GM12892 (cell line): ENCODE measurements around the gene ARHGEF4.

Experiments used
- DNase-seq: peaks from one replicate; pipeline ENCODE4 v3.0.0; 2011; ENCODE audit not compliant: insufficient read length
- FAIRE-seq: peaks from 2 replicates; lab custom pipeline; 2011; peaks lifted over from hg19 to GRCh38; lab: Jason Lieb, UNC
- POLR2A ChIP-seq: IDR thresholded peaks from 2 replicates; pipeline ENCODE4 v1.6.1; 2011; ENCODE audit warnings: low read depth, low read length, control low read depth
- POLR2AphosphoS5 ChIP-seq: IDR thresholded peaks from 2 replicates; pipeline ENCODE4 v1.6.1; 2011; ENCODE audit warnings: low read depth, low read length, control low read depth
- TAF1 ChIP-seq: IDR thresholded peaks from 2 replicates; pipeline ENCODE4 v1.6.1; 2011; ENCODE audit warnings: low read depth, mild to moderate bottlenecking, control low read depth, low read length, borderline replicate concordance

ARHGEF4 gene

GRCh38 chr2:130922417-130922816, 85.7 kb downstream of the ARHGEF4 start:
- FAIRE-seq (no peak), DNase-seq (no peak)

GRCh38 chr2:130928385-130928784, 91.7 kb downstream of the ARHGEF4 start:
- FAIRE-seq (no peak), DNase-seq (no peak)
- TF ChIP-seq POLR2A (no peak), POLR2AphosphoS5 (no peak), TAF1 (no peak)

More at GRCh38 chr2:130922417-130922816, 85.7 kb downstream of the ARHGEF4 start:
- no peak for TF ChIP-seq POLR2A
- no peak for TF ChIP-seq POLR2AphosphoS5
- TF ChIP-seq TAF1, result no peak

GRCh38 chr2:130930740-130931659, 94.3 kb downstream of the ARHGEF4 start:
- FAIRE-seq, result no peak
- DNase-seq, result no peak
- no peak for TF ChIP-seq POLR2A
- no peak for TF ChIP-seq TAF1
- TF ChIP-seq POLR2AphosphoS5, result no peak

- TF ChIP-seq TAF1 (no peak), POLR2AphosphoS5 (no peak), POLR2A (no peak)
- FAIRE-seq (no peak), DNase-seq (no peak)
Observed at GRCh38 chr2:130933501-130933900, 96.8 kb downstream of the ARHGEF4 start.

- DNase-seq (no peak), FAIRE-seq (no peak)
- TF ChIP-seq POLR2A (no peak), TAF1 (no peak), POLR2AphosphoS5 (no peak)
Observed at GRCh38 chr2:130936451-130936850, 99.7 kb downstream of the ARHGEF4 start.

GRCh38 chr2:130947967-130948366, 111.3 kb downstream of the ARHGEF4 start:
- DNase-seq, result no peak
- FAIRE-seq, result no peak
- TF ChIP-seq POLR2A, result no peak
- TF ChIP-seq TAF1, result no peak
- no peak for TF ChIP-seq POLR2AphosphoS5

- no peak for DNase-seq
- FAIRE-seq, result no peak
- no peak for TF ChIP-seq POLR2A
- TF ChIP-seq TAF1, result no peak
Observed at GRCh38 chr2:130949954-130950353, 113.2 kb downstream of the ARHGEF4 start.

- TF ChIP-seq POLR2AphosphoS5 (no peak), POLR2A (no peak), TAF1 (no peak)
- DNase-seq (no peak), FAIRE-seq (no peak)
Observed at GRCh38 chr2:130951018-130951417, 114.3 kb downstream of the ARHGEF4 start.

GRCh38 chr2:130954873-130955272, 118.2 kb downstream of the ARHGEF4 start:
- no peak for FAIRE-seq
- DNase-seq, result no peak
- TF ChIP-seq TAF1, result no peak
- TF ChIP-seq POLR2AphosphoS5, result no peak
- TF ChIP-seq POLR2A, result no peak

GRCh38 chr2:130957915-130958314, 121.2 kb downstream of the ARHGEF4 start:
- no peak for FAIRE-seq
- TF ChIP-seq POLR2AphosphoS5 (no peak), TAF1 (no peak), POLR2A (no peak)
- DNase-seq, result no peak

- DNase-seq, result no peak
- TF ChIP-seq POLR2A (no peak), POLR2AphosphoS5 (no peak), TAF1 (no peak)
- no peak for FAIRE-seq
Observed at GRCh38 chr2:130963196-130963848, 126.6 kb downstream of the ARHGEF4 start.
